Keratinocyte (primary cell): ENCODE data around the gene TOMM5.

Source experiments
- CTCF ChIP-seq, 3 experiments: IDR thresholded peaks in 1 of 3; conservative IDR thresholded peaks in 1 of 3; optimal IDR thresholded peaks in 1 of 3; 2 replicates in 2 of 3; 3 replicates in 1 of 3; pipeline versions ENCODE3 to v1.5.1; 2011; ENCODE audit warnings: low read length in 3 of 3, mild to moderate bottlenecking in 3 of 3, moderate library complexity in 2 of 3, control low read depth in 1 of 3, inconsistent platforms in 1 of 3; ENCODE audit not compliant: insufficient read depth in 2 of 3; ENCODE audit errors: extremely low read depth in 1 of 3
- EZH2 ChIP-seq: IDR thresholded peaks from one replicate; pipeline ENCODE4 v1.6.1; 2012; ENCODE audit warnings: inconsistent platforms, mild to moderate bottlenecking, low read length, moderate library complexity

DNA sequence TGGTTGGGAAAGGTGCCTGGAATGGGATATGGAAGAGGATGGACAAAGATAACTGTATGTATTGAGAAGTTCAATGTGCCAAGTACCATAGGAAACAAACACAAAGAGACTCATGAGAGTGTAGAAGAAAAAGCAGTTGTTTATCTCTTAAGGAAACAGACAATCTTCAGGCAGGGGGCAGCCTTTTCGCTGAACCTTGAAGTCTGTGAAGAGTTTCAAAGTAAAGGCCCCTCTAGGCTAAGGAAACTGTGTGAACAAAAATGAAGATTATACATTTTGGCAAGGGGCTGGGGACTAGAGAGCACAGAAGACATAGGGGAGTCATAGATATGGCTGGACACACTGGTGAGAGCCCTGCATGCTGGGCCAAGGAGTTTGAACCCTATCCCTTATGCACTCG, 30.9 kb upstream of the TOMM5 start:
- TF ChIP-seq CTCF (optimal IDR thresholded peaks at IDR 0.05 in 1 of 3, IDR thresholded peaks at IDR 0.05 in 1 of 3, conservative IDR thresholded peaks at IDR 0.05 in 1 of 3; ENCODE audit: extremely low read depth in 1 of 3, insufficient read depth in 2 of 3, low read length in 3 of 3) (no peak), EZH2 (no peak)
